ENCODE data around the gene MRPS27. TPM values are rescaled to one million over a fixed set of nuclear protein-coding genes. Genes with fewer than 3 reads are reported as not detected.

Gene MRPS27
- total and polyA plus RNA-seq, 2 experiments from 2014 or later = 36.4 to 58.5 TPM

- Histone ChIP-seq H3K4me2 (ENCODE audit: unreplicated experiment) (peak overlapping the region; percentile 78), H3K79me2 (ENCODE audit: insufficient read depth) (peaks cover 2% of the 10 kb centered on the region; the same call in 1 of the 2 replicates), H3K9me3 (ENCODE audit: low read depth) (no peaks in the 10 kb centered on the region), H3K4me1 (ENCODE audit: insufficient read depth) (peaks cover 36% of the 10 kb centered on the region), H4K20me1 (ENCODE audit: insufficient read depth) (no peaks in the 10 kb centered on the region), H3K9me2 (ENCODE audit: insufficient read depth) (no peaks in the 10 kb centered on the region), H3F3A (ENCODE audit: insufficient read depth) (peaks cover 16% of the 10 kb centered on the region; the same call in 1 of the 2 replicates), H3K27ac (peak overlapping the region; percentile 62), H2AFZ (no peak overlapping the region), H3K27me3 (replicated peaks; ENCODE audit: insufficient read depth) (no peaks in the 10 kb centered on the region), H3K4me3 (no peak overlapping the region), H3K9ac (peak overlapping the region; percentile 29), H3K36me3 (ENCODE audit: low read depth) (no peaks in the 10 kb centered on the region; the same call in 1 of the 2 replicates)
- 38 to 39% methylated on average over 3 of the region's 3 CpGs for WGBS, 2 experiments (ENCODE audit: low coverage in 1 of 2, low lambda C conversion rate in 2 of 2, missing lambda C conversion rate in 2 of 2)
- in situ Hi-C loops (cut with MboI) = no loop called here
- peak; percentile 80 for DNase-seq
- no peak for TF ChIP-seq EZH2phosphoT487 (IDR thresholded peaks at IDR 0.05; ENCODE audit: insufficient read depth, low read depth)
- TF ChIP-seq EZH2 (IDR thresholded peaks at IDR 0.05; ENCODE audit: insufficient read depth, poor library complexity, severe bottlenecking) = no peak
These were observed 38.1 kb downstream of the MRPS27 start for GRCh38 chr5:72281764-72282499.

- no peak overlapping the region for H3K9ac ChIP-seq
- no peaks in the 10 kb centered on the region; the same call in 1 of the 2 replicates for H3K36me3 ChIP-seq (ENCODE audit: low read depth)
- H3K27ac ChIP-seq = peak overlapping the region; percentile 62
These were observed 38.6 kb downstream of the MRPS27 start for GRCh38 chr5:72281430-72281763.

DNA sequence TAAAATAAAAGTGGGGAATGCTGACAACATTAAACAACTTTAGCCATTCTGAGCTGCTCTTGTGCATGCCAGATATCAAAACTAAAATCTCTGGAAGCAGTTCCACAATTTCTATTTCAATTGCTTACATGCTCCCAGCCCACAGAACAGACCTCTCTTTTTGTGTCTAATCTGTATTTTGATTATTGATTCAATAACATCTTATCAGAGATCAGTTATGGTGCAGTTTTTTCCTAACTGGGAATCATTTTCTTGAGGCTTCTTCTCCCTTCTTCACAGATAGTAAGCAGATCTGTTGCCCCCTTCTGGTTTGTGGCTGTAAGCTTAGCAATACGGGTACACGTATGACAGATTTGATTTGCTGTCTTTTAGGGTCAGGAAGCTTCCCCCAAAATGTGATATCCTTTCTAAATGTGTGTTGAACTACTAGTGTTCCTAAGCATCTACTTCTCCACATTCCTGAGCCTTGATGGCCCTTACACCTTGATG, 39.4 kb downstream of the MRPS27 start:
- no peaks in the 10 kb centered on the region for H3K36me3 ChIP-seq (ENCODE audit: low read depth)
- H3K9me2 ChIP-seq (ENCODE audit: insufficient read depth) = no peaks in the 10 kb centered on the region
- no peaks in the 10 kb centered on the region for H4K20me1 ChIP-seq (ENCODE audit: insufficient read depth)
- H3K4me2 ChIP-seq (ENCODE audit: unreplicated experiment) = no peak overlapping the region
- 62 to 69% methylated on average over 2 of the region's 2 CpGs for WGBS, 2 experiments (ENCODE audit: low coverage in 1 of 2, low lambda C conversion rate in 2 of 2, missing lambda C conversion rate in 2 of 2)
- peaks cover 36% of the 10 kb centered on the region for H3K4me1 ChIP-seq (ENCODE audit: insufficient read depth)
- peak; percentile 70 for DNase-seq
- H3K4me3 ChIP-seq = no peak overlapping the region
- H3K27ac ChIP-seq = no peak overlapping the region
- peaks cover 16% of the 10 kb centered on the region; the same call in 1 of the 2 replicates for H3F3A ChIP-seq (ENCODE audit: insufficient read depth)
- in situ Hi-C loops (cut with MboI) = no loop called here
- no peak for TF ChIP-seq EZH2 (IDR thresholded peaks at IDR 0.05; ENCODE audit: insufficient read depth, poor library complexity, severe bottlenecking)
- TF ChIP-seq EZH2phosphoT487 (IDR thresholded peaks at IDR 0.05; ENCODE audit: insufficient read depth, low read depth) = no peak
- peaks cover 15% of the 10 kb centered on the region for H3K79me2 ChIP-seq (ENCODE audit: insufficient read depth)
- H3K9me3 ChIP-seq (ENCODE audit: low read depth) = no peaks in the 10 kb centered on the region
- no peaks in the 10 kb centered on the region for H3K27me3 ChIP-seq (replicated peaks; ENCODE audit: insufficient read depth)
- H2AFZ ChIP-seq = no peak overlapping the region
- H3K9ac ChIP-seq = no peak overlapping the region

More at GRCh38 chr5:72281430-72281763, 38.6 kb downstream of the MRPS27 start:
- Histone ChIP-seq H3K9me3 (ENCODE audit: low read depth) (no peaks in the 10 kb centered on the region), H2AFZ (no peak overlapping the region), H3K9me2 (ENCODE audit: insufficient read depth) (no peaks in the 10 kb centered on the region), H3K4me1 (ENCODE audit: insufficient read depth) (peaks cover 36% of the 10 kb centered on the region), H4K20me1 (ENCODE audit: insufficient read depth) (no peaks in the 10 kb centered on the region), H3K4me3 (no peak overlapping the region), H3K4me2 (ENCODE audit: unreplicated experiment) (peak overlapping the region; percentile 78), H3K79me2 (ENCODE audit: insufficient read depth) (peaks cover 7% of the 10 kb centered on the region), H3F3A (ENCODE audit: insufficient read depth) (peaks cover 16% of the 10 kb centered on the region; the same call in 1 of the 2 replicates), H3K27me3 (replicated peaks; ENCODE audit: insufficient read depth) (no peaks in the 10 kb centered on the region)
- whole genome bisulfite sequencing, 2 experiments (ENCODE audit: low coverage in 1 of 2, low lambda C conversion rate in 2 of 2, missing lambda C conversion rate in 2 of 2) = 100% methylated on average over 1 of the region's 1 CpG
- TF ChIP-seq EZH2 (IDR thresholded peaks at IDR 0.05; ENCODE audit: insufficient read depth, poor library complexity, severe bottlenecking) (no peak), EZH2phosphoT487 (IDR thresholded peaks at IDR 0.05; ENCODE audit: insufficient read depth, low read depth) (no peak)
- DNase-seq = no peak
- in situ Hi-C loops (cut with MboI) = no loop called here

- in situ Hi-C loops (cut with MboI) = no loop called here
- no peak overlapping the region for H3K4me2 ChIP-seq (ENCODE audit: unreplicated experiment)
- no peak overlapping the region for H3K4me3 ChIP-seq
- no peak for DNase-seq
- peaks cover 2% of the 10 kb centered on the region; the same call in 1 of the 2 replicates for H3F3A ChIP-seq (ENCODE audit: insufficient read depth)
- TF ChIP-seq EZH2phosphoT487 (IDR thresholded peaks at IDR 0.05; ENCODE audit: insufficient read depth, low read depth) = no peak
- TF ChIP-seq EZH2 (IDR thresholded peaks at IDR 0.05; ENCODE audit: insufficient read depth, poor library complexity, severe bottlenecking) = no peak
- peaks cover 50% of the 10 kb centered on the region for H3K79me2 ChIP-seq (ENCODE audit: insufficient read depth)
- H3K9me2 ChIP-seq (ENCODE audit: insufficient read depth) = no peaks in the 10 kb centered on the region
- H3K4me1 ChIP-seq (ENCODE audit: insufficient read depth) = peaks cover 15% of the 10 kb centered on the region
- no peak overlapping the region for H2AFZ ChIP-seq
- H3K27ac ChIP-seq = no peak overlapping the region
- H3K27me3 ChIP-seq (replicated peaks; ENCODE audit: insufficient read depth) = no peaks in the 10 kb centered on the region
- no peaks in the 10 kb centered on the region for H3K36me3 ChIP-seq (ENCODE audit: low read depth)
- H4K20me1 ChIP-seq (ENCODE audit: insufficient read depth) = no peaks in the 10 kb centered on the region
- no peaks in the 10 kb centered on the region for H3K9me3 ChIP-seq (ENCODE audit: low read depth)
- H3K9ac ChIP-seq = no peak overlapping the region
- WGBS, 2 experiments (ENCODE audit: low coverage in 1 of 2, low lambda C conversion rate in 2 of 2, missing lambda C conversion rate in 2 of 2) = 97 to 98% methylated on average over 3 of the region's 3 CpGs
These were observed 43.8 kb downstream of the MRPS27 start for GRCh38 chr5:72276219-72276752.

Data from GM23248 (cell line).